Fibroblast of lung (primary cell): ENCODE measurements around the gene ST6GALNAC6. TPM values are rescaled to one million over a fixed set of nuclear protein-coding genes. Genes with fewer than 3 reads are reported as not detected.
A peak's percentile ranks its signal among the peaks of the same experiment; 100 is the strongest.

Experiments used
- DNase-seq, 2 donors: peaks; one replicate each; pipeline versions ENCODE4 v3.0.0 to v3.0.0-alpha.2; 2010; ENCODE audit warnings: low read depth in 2 of 2
- H2AFZ ChIP-seq: 2 replicates; pipeline ENCODE4 v1.5.1; 2012; ENCODE audit warnings: low read length, control low read depth, inconsistent platforms
- H3K27ac ChIP-seq: 2 replicates; pipeline ENCODE4 v1.5.1; 2011; ENCODE audit warnings: low read length, control low read depth; ENCODE audit not compliant: insufficient read depth
- H3K27me3 ChIP-seq: 2 replicates; pipeline ENCODE4 v1.5.1; 2011; ENCODE audit warnings: mild to moderate bottlenecking, low read length; ENCODE audit not compliant: control insufficient read depth, insufficient read depth
- H3K36me3 ChIP-seq: 2 replicates; pipeline ENCODE4 v1.5.1; 2011; ENCODE audit warnings: low read length; ENCODE audit not compliant: control insufficient read depth, insufficient read depth
- H3K4me1 ChIP-seq: 2 replicates; pipeline ENCODE4 v1.5.1; 2011; ENCODE audit warnings: low read length; ENCODE audit not compliant: control insufficient read depth, insufficient read depth; ENCODE audit errors: extremely low read depth
- H3K4me2 ChIP-seq: 2 replicates; pipeline ENCODE4 v1.5.1; 2011; ENCODE audit warnings: low read length, control low read depth; ENCODE audit not compliant: insufficient read depth; ENCODE audit errors: extremely low read depth
- H3K4me3 ChIP-seq, 4 experiments: fragments of 200-600 bp in 1 of 4; sonication (generic) in 1 of 4; replicated peaks in 1 of 4; 2 replicates each; pipeline ENCODE4 v1.5.1; 2011 to 2016; ENCODE audit warnings: low read length in 4 of 4, low read depth in 3 of 4, mild to moderate bottlenecking in 3 of 4, control low read depth in 2 of 4, inconsistent platforms in 1 of 4, mixed read lengths in 1 of 4; ENCODE audit not compliant: insufficient read depth in 1 of 4; ENCODE audit errors: control extremely low read depth in 1 of 4
- H3K79me2 ChIP-seq: 2 replicates; pipeline ENCODE4 v1.5.1; 2012; ENCODE audit warnings: mild to moderate bottlenecking, low read length, inconsistent platforms; ENCODE audit not compliant: control insufficient read depth, insufficient read depth
- H3K9ac ChIP-seq: 2 replicates; pipeline ENCODE4 v1.5.1; 2011; ENCODE audit warnings: mild to moderate bottlenecking, low read length, control low read depth; ENCODE audit not compliant: insufficient read depth
- H3K9me3 ChIP-seq: 2 replicates; pipeline ENCODE4 v1.5.1; 2012; ENCODE audit warnings: low read depth, low read length; ENCODE audit not compliant: control insufficient read depth, insufficient read depth
- H4K20me1 ChIP-seq: 2 replicates; pipeline ENCODE4 v1.5.1; 2011; ENCODE audit warnings: low read length; ENCODE audit not compliant: control insufficient read depth, insufficient read depth; ENCODE audit errors: extremely low read depth
- CTCF ChIP-seq, 2 donors: IDR thresholded peaks in 1 of 2; conservative IDR thresholded peaks in 1 of 2; 1 replicate in 1 of 2; 2 replicates in 1 of 2; pipeline ENCODE4 v1.5.1; 2011 to 2012; ENCODE audit warnings: low read length in 2 of 2, control low read depth in 1 of 2, inconsistent platforms in 1 of 2, low read depth in 1 of 2, mild to moderate bottlenecking in 1 of 2
- EZH2 ChIP-seq: IDR thresholded peaks from 2 replicates; pipeline ENCODE4 v1.5.1; 2012; ENCODE audit warnings: low read length, control low read depth, mild to moderate bottlenecking; ENCODE audit errors: missing control alignments
- polyA plus RNA-seq, 2 donors: library from polyadenylated mRNA; depleted of rRNA in 1 of 2; stranded (reverse) in 1 of 2; unstranded in 1 of 2; fragments of >200 nt; gene quantifications; 2 replicates each; pipeline ENCODE4 v1.2.1, GENCODE V29; 2011 to 2012; ENCODE audit warnings: missing spikeins in 1 of 2
- total RNA-seq: library from RNA; depleted of rRNA; stranded (reverse); fragments of >200 nt; gene quantifications from 2 replicates; pipeline ENCODE4 v1.2.1, GENCODE V29; 2014

ST6GALNAC6 gene
- total and polyA plus RNA-seq, 2 donors (not counting 1 experiment from before 2014, with no cell fraction given) = 56.0 to 69.5 TPM

GRCh38 chr9:127896395-127897192 is 2.8 kb downstream of the ST6GALNAC6 start:
- Histone ChIP-seq H3K27ac (peak overlapping the region; percentile 60), H3K9me3 (no peaks in the 10 kb centered on the region), H2AFZ (no peak overlapping the region), H3K27me3 (no peaks in the 10 kb centered on the region), H3K79me2 (peaks cover 20% of the 10 kb centered on the region), H4K20me1 (no peaks in the 10 kb centered on the region), H3K4me1 (peaks cover 17% of the 10 kb centered on the region), H3K9ac (no peak overlapping the region), H3K4me3 (peak overlapping the region in 3 of 4 experiments; percentile 4 to 48 (median 24)), H3K4me2 (peak overlapping the region; percentile 66), H3K36me3 (peaks cover 34% of the 10 kb centered on the region)
- no peak for DNase-seq
- no peak for TF ChIP-seq EZH2
- no peak for TF ChIP-seq CTCF (conservative IDR thresholded peaks at IDR 0.05 in 1 of 2, IDR thresholded peaks at IDR 0.05 in 1 of 2; ENCODE audit: low read depth in 1 of 2, low read length in 2 of 2)

GRCh38 chr9:127895811-127896210 is 3.6 kb downstream of the ST6GALNAC6 start:
- no peak for DNase-seq
- H3K27ac ChIP-seq = no peak overlapping the region
- H3K4me2 ChIP-seq = no peak overlapping the region
- no peak for TF ChIP-seq CTCF (conservative IDR thresholded peaks at IDR 0.05 in 1 of 2, IDR thresholded peaks at IDR 0.05 in 1 of 2; ENCODE audit: low read depth in 1 of 2, low read length in 2 of 2)
- peaks cover 17% of the 10 kb centered on the region for H3K4me1 ChIP-seq
- H4K20me1 ChIP-seq = no peaks in the 10 kb centered on the region
- H2AFZ ChIP-seq = no peak overlapping the region
- H3K27me3 ChIP-seq = no peaks in the 10 kb centered on the region
- peaks cover 20% of the 10 kb centered on the region for H3K79me2 ChIP-seq
- no peak overlapping the region for H3K9ac ChIP-seq
- H3K9me3 ChIP-seq = no peaks in the 10 kb centered on the region
- H3K4me3 ChIP-seq = no peak overlapping the region
- H3K36me3 ChIP-seq = peaks cover 37% of the 10 kb centered on the region

GRCh38 chr9:127893392-127893791 is 6.0 kb downstream of the ST6GALNAC6 start:
- H3K79me2 ChIP-seq = peaks cover 15% of the 10 kb centered on the region
- H3K36me3 ChIP-seq = peaks cover 46% of the 10 kb centered on the region

More at GRCh38 chr9:127893392-127893791, 6.0 kb downstream of the ST6GALNAC6 start:
- no peak overlapping the region for H3K9ac ChIP-seq
- no peaks in the 10 kb centered on the region for H4K20me1 ChIP-seq
- H2AFZ ChIP-seq = no peak overlapping the region
- H3K27ac ChIP-seq = no peak overlapping the region
- no peaks in the 10 kb centered on the region for H3K27me3 ChIP-seq
- no peak overlapping the region for H3K4me2 ChIP-seq
- TF ChIP-seq CTCF (conservative IDR thresholded peaks at IDR 0.05 in 1 of 2, IDR thresholded peaks at IDR 0.05 in 1 of 2; ENCODE audit: low read depth in 1 of 2, low read length in 2 of 2) (no peak), EZH2 (no peak)
- no peaks in the 10 kb centered on the region for H3K9me3 ChIP-seq
- H3K4me1 ChIP-seq = peaks cover 11% of the 10 kb centered on the region
- no peak for DNase-seq
- H3K4me3 ChIP-seq = no peak overlapping the region
